ENCODE results near the gene SMG5.

SMG5 gene

GRCh38 chr1:156247460-156248322 is 34.9 kb downstream of the SMG5 start, which contains the start of gene PAQR6:
Gene PAQR6 (minus strand): TSS chr1:156248056. CDS start chr1:156246731, 1,325 bp downstream.
- TF ChIP-seq CTCF (IDR thresholded peaks at IDR 0.05; ENCODE audit: low read depth, low read length), result no peak
- no peak for DNase-seq (ENCODE audit: low read depth in 2 of 2)
- no peak within 1 kb of the TSS for H3K4me3 ChIP-seq (replicated peaks in 1 of 2; ENCODE audit: low read depth in 2 of 2, low read length in 2 of 2)

GRCh38 chr1:156246781-156247459 is 35.7 kb downstream of the SMG5 start:
- no peak for TF ChIP-seq CTCF (IDR thresholded peaks at IDR 0.05; ENCODE audit: low read depth, low read length)
- no peak for DNase-seq (ENCODE audit: low read depth in 2 of 2)
- H3K4me3 ChIP-seq (replicated peaks in 1 of 2; ENCODE audit: low read depth in 2 of 2, low read length in 2 of 2), result no peak overlapping the region

- H3K4me3 ChIP-seq (replicated peaks in 1 of 2; ENCODE audit: low read depth in 2 of 2, low read length in 2 of 2), result no peak overlapping the region
- DNase-seq (ENCODE audit: low read depth in 2 of 2), result no peak
These were observed 36.3 kb downstream of the SMG5 start for GRCh38 chr1:156246241-156246780.

GRCh38 chr1:156245451-156246232 is 37.0 kb downstream of the SMG5 start:
- TF ChIP-seq CTCF (IDR thresholded peaks at IDR 0.05; ENCODE audit: low read depth, low read length), result no peak
- DNase-seq (ENCODE audit: low read depth in 2 of 2), result peak in 1 of 2 donors; percentile 26
- H3K4me3 ChIP-seq (replicated peaks in 1 of 2; ENCODE audit: low read depth in 2 of 2, low read length in 2 of 2), result peak overlapping the region; percentile 5 to 28

More at GRCh38 chr1:156246241-156246780, 36.3 kb downstream of the SMG5 start:
- no peak for TF ChIP-seq CTCF (IDR thresholded peaks at IDR 0.05; ENCODE audit: low read depth, low read length)

GRCh38 chr1:156244712-156245111 is 37.9 kb downstream of the SMG5 start:
- no peak for DNase-seq (ENCODE audit: low read depth in 2 of 2)
- H3K4me3 ChIP-seq (replicated peaks in 1 of 2; ENCODE audit: low read depth in 2 of 2, low read length in 2 of 2), result no peak overlapping the region
- no peak for TF ChIP-seq CTCF (IDR thresholded peaks at IDR 0.05; ENCODE audit: low read depth, low read length)

- no peak for TF ChIP-seq CTCF (IDR thresholded peaks at IDR 0.05; ENCODE audit: low read depth, low read length)
- no peak for DNase-seq (ENCODE audit: low read depth in 2 of 2)
- no peak overlapping the region for H3K4me3 ChIP-seq (replicated peaks in 1 of 2; ENCODE audit: low read depth in 2 of 2, low read length in 2 of 2)
These were observed 38.5 kb downstream of the SMG5 start for GRCh38 chr1:156244126-156244525.
